GM23248 (cell line): ENCODE results near the gene C1QC. TPM values are rescaled to one million over a fixed set of nuclear protein-coding genes. Genes with fewer than 3 reads are reported as not detected.

Experiments used
- DNase-seq: peaks from one replicate; pipeline ENCODE4 v3.0.0-alpha.2; 2015
- H2AFZ ChIP-seq: fragments of 200-600 bp; sonication (generic); 2 replicates; pipeline ENCODE4 v1.6.1; 2016; ENCODE audit warnings: antibody characterized with exemption
- H3F3A ChIP-seq: fragments of 200-600 bp; sonication (generic); 2 replicates; pipeline ENCODE4 v1.6.1; 2016; ENCODE audit warnings: mild to moderate bottlenecking, antibody characterized with exemption, mixed run types; ENCODE audit not compliant: insufficient read depth
- H3K27ac ChIP-seq: fragments of 200-600 bp; sonication (generic); 2 replicates; pipeline ENCODE4 v1.5.1; 2016; ENCODE audit warnings: mild to moderate bottlenecking
- H3K27me3 ChIP-seq: fragments of 200-600 bp; sonication (generic); replicated peaks from 2 replicates; pipeline ENCODE4 v1.6.1; 2016; ENCODE audit warnings: mild to moderate bottlenecking; ENCODE audit not compliant: insufficient read depth
- H3K36me3 ChIP-seq: fragments of 200-600 bp; sonication (generic); 2 replicates; pipeline ENCODE4 v1.6.1; 2016; ENCODE audit warnings: low read depth, mild to moderate bottlenecking
- H3K4me1 ChIP-seq: fragments of 200-600 bp; sonication (generic); 2 replicates; pipeline ENCODE4 v1.6.1; 2016; ENCODE audit warnings: mild to moderate bottlenecking; ENCODE audit not compliant: insufficient read depth
- H3K4me2 ChIP-seq: fragments of 200-600 bp; sonication (generic); one replicate; pipeline ENCODE4 v1.6.1; 2016; ENCODE audit warnings: mild to moderate bottlenecking; ENCODE audit not compliant: unreplicated experiment
- H3K4me3 ChIP-seq: fragments of 200-600 bp; sonication (generic); 2 replicates; pipeline ENCODE4 v1.5.1; 2016; ENCODE audit warnings: mild to moderate bottlenecking
- H3K79me2 ChIP-seq: fragments of 200-600 bp; sonication (generic); 2 replicates; pipeline ENCODE4 v1.6.1; 2016; ENCODE audit warnings: mild to moderate bottlenecking; ENCODE audit not compliant: insufficient read depth
- H3K9ac ChIP-seq: fragments of 200-600 bp; sonication (generic); 2 replicates; pipeline ENCODE4 v1.6.1; 2016; ENCODE audit warnings: mild to moderate bottlenecking
- H3K9me2 ChIP-seq: fragments of 200-600 bp; sonication (generic); 2 replicates; pipeline ENCODE4 v1.6.1; 2016; ENCODE audit warnings: mixed run types, mild to moderate bottlenecking, moderate library complexity; ENCODE audit not compliant: insufficient read depth
- H3K9me3 ChIP-seq: fragments of 200-600 bp; sonication (generic); one replicate; pipeline ENCODE4 v1.6.1; 2017; ENCODE audit warnings: low read depth
- H4K20me1 ChIP-seq: fragments of 200-600 bp; sonication (generic); 2 replicates; pipeline ENCODE4 v1.6.0; 2016; ENCODE audit not compliant: insufficient read depth
- EZH2 ChIP-seq: fragments of 200-600 bp; sonication (generic); IDR thresholded peaks from 2 replicates; pipeline ENCODE4 v1.6.1; 2018; ENCODE audit warnings: antibody characterized with exemption, mild to moderate bottlenecking; ENCODE audit not compliant: insufficient read depth, poor library complexity, severe bottlenecking
- EZH2phosphoT487 ChIP-seq: fragments of 200-600 bp; sonication (generic); IDR thresholded peaks from 2 replicates; pipeline ENCODE4 v1.6.1; 2018; ENCODE audit warnings: antibody characterized with exemption, moderate library complexity, mild to moderate bottlenecking, low read depth; ENCODE audit not compliant: insufficient read depth
- WGBS, 2 experiments: methylation state at CpG; one replicate each; pipeline ENCODE4 v1.1.6; 2015 to 2017; ENCODE audit warnings: low lambda C conversion rate in 2 of 2, low coverage in 1 of 2; ENCODE audit errors: missing lambda C conversion rate in 2 of 2; 5-methylcytosine and 5-hydroxymethylcytosine counted together
- in situ Hi-C: fragments of 300-500 bp; cut with MboI; formaldehyde crosslinking; loops from 2 replicates; pipeline ENCODE4 v1.15.0; 2020
- polyA plus RNA-seq: library from polyadenylated mRNA; unstranded; fragments of >200 nt; fragmentation: Nextera tagmentation; extraction: Ambion mirVana; gene quantifications from 2 replicates; pipeline ENCODE4 v1.2.1, GENCODE V29; 2016
- total RNA-seq: library from RNA; depleted of rRNA; stranded (reverse); fragments of >200 nt; shearing (Covaris generic); gene quantifications from 2 replicates; pipeline ENCODE4 v1.2.3, GENCODE V29; 2014

The C1QC gene
- total and polyA plus RNA-seq, 2 experiments from 2014 or later = not detected

- Histone ChIP-seq H3K4me2 (no peak overlapping the region), H3K9ac (no peak overlapping the region), H3F3A (no peaks in the 10 kb centered on the region), H3K4me1 (no peaks in the 10 kb centered on the region), H3K9me3 (no peaks in the 10 kb centered on the region), H2AFZ (no peak overlapping the region), H4K20me1 (no peaks in the 10 kb centered on the region), H3K36me3 (no peaks in the 10 kb centered on the region), H3K27ac (no peak overlapping the region), H3K27me3 (peaks cover 36% of the 10 kb centered on the region), H3K79me2 (no peaks in the 10 kb centered on the region), H3K9me2 (no peaks in the 10 kb centered on the region), H3K4me3 (no peak overlapping the region)
- TF ChIP-seq EZH2phosphoT487 = no peak
- no peak for TF ChIP-seq EZH2
- in situ Hi-C loops = no loop called here
- DNase-seq = no peak
- WGBS, 2 experiments = 72 to 73% methylated on average over 9 to 10 of the region's 12 CpGs
Measured at GRCh38 chr1:22601610-22602009, 41.8 kb upstream of the C1QC start.

GRCh38 chr1:22602060-22602740 lies 41.2 kb upstream of the C1QC start:
- no peaks in the 10 kb centered on the region for H3K79me2 ChIP-seq
- H3K4me1 ChIP-seq = no peaks in the 10 kb centered on the region
- H3K36me3 ChIP-seq = no peaks in the 10 kb centered on the region
- no peaks in the 10 kb centered on the region for H3K9me2 ChIP-seq
- no peak overlapping the region for H3K9ac ChIP-seq
- H3F3A ChIP-seq = no peaks in the 10 kb centered on the region
- no peak overlapping the region for H3K27ac ChIP-seq
- WGBS, 2 experiments = 55 to 60% methylated on average over 17 to 18 of the region's 18 CpGs
- no peak overlapping the region for H3K4me3 ChIP-seq
- H3K9me3 ChIP-seq = no peaks in the 10 kb centered on the region
- H3K27me3 ChIP-seq = peaks cover 36% of the 10 kb centered on the region
- no peak for DNase-seq
- in situ Hi-C loops = no loop called here
- TF ChIP-seq EZH2 (no peak), EZH2phosphoT487 (no peak)
- no peaks in the 10 kb centered on the region for H4K20me1 ChIP-seq
- no peak overlapping the region for H3K4me2 ChIP-seq
- no peak overlapping the region for H2AFZ ChIP-seq

- DNase-seq = no peak
- Histone ChIP-seq H3K9me3 (no peaks in the 10 kb centered on the region), H3K36me3 (no peaks in the 10 kb centered on the region), H3K27me3 (peaks cover 40% of the 10 kb centered on the region), H3K9me2 (no peaks in the 10 kb centered on the region), H3K4me1 (no peaks in the 10 kb centered on the region), H3K4me2 (no peak overlapping the region), H3K9ac (no peak overlapping the region), H4K20me1 (no peaks in the 10 kb centered on the region), H3K79me2 (no peaks in the 10 kb centered on the region), H3K27ac (no peak overlapping the region), H3K4me3 (no peak overlapping the region), H2AFZ (no peak overlapping the region), H3F3A (no peaks in the 10 kb centered on the region)
- WGBS, 2 experiments = 60 to 61% methylated on average over 4 of the region's 4 CpGs
- in situ Hi-C loops = no loop called here
- TF ChIP-seq EZH2 (no peak), EZH2phosphoT487 (no peak)
Measured at GRCh38 chr1:22606161-22606560, 37.3 kb upstream of the C1QC start.

GRCh38 chr1:22607154-22607553 lies 36.3 kb upstream of the C1QC start:
- H4K20me1 ChIP-seq = no peaks in the 10 kb centered on the region
- no peak overlapping the region for H2AFZ ChIP-seq
- H3K36me3 ChIP-seq = no peaks in the 10 kb centered on the region
- H3K9me3 ChIP-seq = no peaks in the 10 kb centered on the region
- DNase-seq = no peak
- H3K9me2 ChIP-seq = no peaks in the 10 kb centered on the region
- no peak overlapping the region for H3K4me3 ChIP-seq
- H3K79me2 ChIP-seq = no peaks in the 10 kb centered on the region
- no peaks in the 10 kb centered on the region for H3K4me1 ChIP-seq
- in situ Hi-C loops = no loop called here
- H3K27me3 ChIP-seq = peaks cover 40% of the 10 kb centered on the region
- no peak for TF ChIP-seq EZH2phosphoT487
- TF ChIP-seq EZH2 = no peak
- WGBS, 2 experiments = 14 to 15% methylated on average over 9 to 10 of the region's 10 CpGs
- no peak overlapping the region for H3K9ac ChIP-seq
- H3K4me2 ChIP-seq = no peak overlapping the region
- H3F3A ChIP-seq = no peaks in the 10 kb centered on the region
- H3K27ac ChIP-seq = no peak overlapping the region
